Suppressor macrophage treated with lipopolysaccharide for 1 hour (primary cell): ENCODE results near the gene GIGYF2.
"Not testable (repeated sequence)": the region's sequence is repeated elsewhere in the genome, so short reads cannot be mapped to it uniquely, and the experiment has no call there.

Experiments used
- DNase-seq, 3 donors: peaks; one replicate each; pipeline ENCODE4 v3.0.0-alpha.2; 2020 to 2022

Gene GIGYF2

DNA sequence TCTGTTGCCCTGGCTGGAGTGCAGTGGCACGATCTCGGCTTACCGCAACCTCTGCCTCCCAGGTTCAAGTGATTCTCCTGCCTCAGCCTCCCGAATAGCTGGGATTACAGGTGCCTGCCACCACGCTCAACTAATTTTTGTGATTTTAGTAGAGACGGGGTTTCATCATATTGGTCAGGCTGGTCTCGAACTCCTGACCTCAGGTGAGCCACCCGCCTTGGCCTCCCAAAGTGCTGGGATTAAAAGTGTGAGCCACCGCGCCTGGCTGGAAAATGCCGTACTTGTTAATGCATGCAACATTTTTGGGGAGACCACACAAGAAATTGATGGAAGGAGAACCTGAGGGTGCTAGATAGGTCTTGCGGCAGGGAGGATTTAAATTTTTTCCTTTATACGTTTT lies 6.0 kb upstream of the GIGYF2 start:
- not testable (repeated sequence) for DNase-seq

DNA sequence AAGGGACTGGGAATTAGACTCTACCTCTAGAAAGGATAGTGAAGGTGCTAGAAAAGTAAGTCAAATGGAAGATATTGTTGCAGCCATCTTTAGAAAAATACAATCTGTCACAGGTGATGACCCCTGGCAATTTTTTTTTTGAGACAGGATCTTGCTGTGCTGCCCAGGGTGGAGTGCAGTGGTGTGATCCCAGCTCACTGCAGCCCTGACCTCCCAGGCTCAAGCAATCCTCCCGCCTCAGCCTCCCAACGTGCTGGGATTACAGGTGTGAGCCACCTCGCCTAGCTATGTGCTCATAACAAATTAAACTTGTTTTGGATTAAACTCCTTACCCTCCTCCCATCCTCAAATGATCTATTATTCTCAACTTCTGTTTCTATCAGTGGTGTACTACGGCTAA lies 3.8 kb upstream of the GIGYF2 start:
- DNase-seq: no peak

- DNase-seq: no peak
These were observed 497 bp upstream of the GIGYF2 start for GRCh38 chr2:232696609-232697058.

- peak in 1 of 3 donors; percentile 10 for DNase-seq
These were observed 628 bp downstream of the GIGYF2 start for GRCh38 chr2:232697807-232698110.

DNA sequence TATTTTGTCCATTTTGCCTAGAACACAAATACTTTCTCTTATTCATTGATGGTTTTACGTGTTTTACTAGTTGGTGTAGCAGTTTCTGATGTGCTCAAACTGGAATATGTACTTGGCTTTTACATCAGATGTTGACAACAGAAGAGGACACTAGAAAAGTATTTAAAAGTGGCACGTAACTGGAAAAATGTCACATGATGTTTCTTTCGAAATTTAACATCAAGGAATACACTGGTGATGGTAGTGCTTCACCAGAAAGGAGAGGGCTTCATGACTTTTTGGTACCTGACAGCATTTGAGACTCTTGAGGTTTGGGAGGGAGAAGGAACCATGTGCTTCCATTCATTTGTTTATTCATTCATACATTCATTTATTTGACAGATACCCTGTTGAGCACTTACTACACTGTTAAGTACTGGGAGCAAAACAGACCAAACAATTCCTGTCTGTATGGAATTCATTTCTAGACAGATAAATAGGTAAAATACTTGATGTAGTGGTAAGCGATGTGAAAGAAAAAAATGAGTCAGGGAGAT lies 1.5 kb downstream of the GIGYF2 start:
- peak in 2 of 3 donors; percentile 5 to 22 for DNase-seq

- no peak for DNase-seq
These were observed 2.0 kb downstream of the GIGYF2 start for GRCh38 chr2:232699110-232699509.

GRCh38 chr2:232700154-232700553 lies 3.0 kb downstream of the GIGYF2 start:
- no peak for DNase-seq

- DNase-seq: no peak
These were observed 9.9 kb downstream of the GIGYF2 start for GRCh38 chr2:232707076-232707475.

- no peak for DNase-seq
These were observed 16.4 kb downstream of the GIGYF2 start for GRCh38 chr2:232713505-232713904.

GRCh38 chr2:232714969-232715368 lies 17.8 kb downstream of the GIGYF2 start:
- DNase-seq: no peak

GRCh38 chr2:232720056-232720455 lies 22.9 kb downstream of the GIGYF2 start:
- not testable (repeated sequence) for DNase-seq

DNA sequence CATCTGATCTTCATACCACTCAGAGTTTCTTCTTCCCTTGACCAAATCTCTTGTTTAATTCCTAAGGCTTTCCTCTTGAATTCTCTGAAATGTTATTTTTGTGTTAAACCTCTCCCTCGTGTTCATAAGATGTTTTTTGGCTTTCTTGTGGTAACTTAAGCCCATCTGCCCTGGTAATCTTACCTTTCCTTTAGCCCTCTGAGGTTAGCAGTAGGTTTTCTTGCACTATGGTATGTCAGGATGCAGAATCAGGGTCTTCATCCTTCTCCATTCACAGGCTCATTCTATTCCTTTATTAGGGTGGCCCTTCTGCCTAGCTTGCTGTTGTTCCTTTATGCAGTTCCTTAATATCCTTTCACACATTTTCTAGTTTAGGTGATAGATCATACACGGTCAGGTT lies 24.1 kb downstream of the GIGYF2 start:
- no peak for DNase-seq

GRCh38 chr2:232721882-232722281 lies 24.8 kb downstream of the GIGYF2 start:
- DNase-seq: no peak

- no peak for DNase-seq
These were observed 25.9 kb downstream of the GIGYF2 start for GRCh38 chr2:232723027-232723426.

GRCh38 chr2:232728785-232729184 lies 31.7 kb downstream of the GIGYF2 start:
- DNase-seq: peak in 2 of 3 donors; percentile 6 to 37

- no peak for DNase-seq
These were observed 34.3 kb downstream of the GIGYF2 start for GRCh38 chr2:232731470-232731869.

DNA sequence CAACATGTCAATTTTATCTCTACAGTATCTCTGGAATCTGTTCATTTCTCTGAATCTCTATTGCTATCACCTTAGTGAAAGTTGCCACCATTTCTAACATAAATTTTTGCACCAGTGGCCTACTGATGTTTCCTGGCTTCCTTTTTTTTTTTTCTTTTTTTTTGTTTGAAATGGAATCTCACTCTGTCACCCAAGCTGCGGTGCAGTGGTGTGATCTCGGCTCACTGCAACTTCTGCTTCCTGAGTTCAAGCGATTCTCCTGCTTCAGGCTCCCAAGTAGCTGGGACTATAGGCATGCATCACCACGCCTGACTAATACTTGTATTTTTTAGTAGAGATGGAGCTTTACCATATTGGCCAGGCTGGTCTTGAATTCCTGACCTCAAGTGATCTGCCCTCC lies 44.2 kb downstream of the GIGYF2 start:
- peak; percentile 46 to 66 (median 58) for DNase-seq

DNA sequence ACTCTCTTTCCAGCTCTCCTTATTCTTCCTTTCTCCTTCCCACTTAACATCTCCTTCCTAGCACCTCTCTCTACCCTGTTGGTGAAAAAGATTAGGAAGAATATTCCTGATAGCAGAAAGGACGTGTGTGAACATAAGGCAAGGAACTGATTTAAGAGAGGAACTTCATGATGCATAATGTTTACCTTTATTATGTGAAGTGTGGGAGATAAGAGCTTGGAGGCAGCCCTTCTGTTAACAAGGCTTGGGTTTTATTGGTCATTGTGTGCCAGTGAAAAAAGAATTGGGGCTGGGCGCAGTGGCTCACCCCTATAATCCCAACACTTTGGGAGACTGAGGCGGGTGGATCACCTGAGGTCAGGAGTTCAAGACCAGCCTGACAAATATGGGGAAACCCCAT lies 44.8 kb downstream of the GIGYF2 start:
- no peak for DNase-seq

- DNase-seq: no peak
These were observed 47.8 kb downstream of the GIGYF2 start for GRCh38 chr2:232744963-232745362.

DNA sequence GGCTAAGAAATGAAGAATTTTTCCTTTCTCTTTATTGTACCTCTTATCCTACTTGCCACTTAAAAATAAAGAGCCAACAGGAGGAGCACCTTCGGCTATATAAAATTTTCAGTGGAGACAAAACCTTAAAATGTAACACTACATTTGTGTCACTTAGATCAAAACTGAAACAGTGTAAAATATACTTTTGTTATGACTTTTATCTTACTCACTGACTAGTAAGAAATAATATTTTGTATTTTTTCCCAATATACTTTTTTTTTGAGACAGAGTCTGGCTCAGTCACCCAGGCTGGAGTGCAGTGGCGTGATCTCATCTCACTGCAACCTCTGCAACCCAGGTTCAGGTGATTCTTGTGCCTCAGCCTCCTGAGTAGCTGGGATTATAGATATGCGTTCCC lies 50.9 kb downstream of the GIGYF2 start:
- no peak for DNase-seq

DNA sequence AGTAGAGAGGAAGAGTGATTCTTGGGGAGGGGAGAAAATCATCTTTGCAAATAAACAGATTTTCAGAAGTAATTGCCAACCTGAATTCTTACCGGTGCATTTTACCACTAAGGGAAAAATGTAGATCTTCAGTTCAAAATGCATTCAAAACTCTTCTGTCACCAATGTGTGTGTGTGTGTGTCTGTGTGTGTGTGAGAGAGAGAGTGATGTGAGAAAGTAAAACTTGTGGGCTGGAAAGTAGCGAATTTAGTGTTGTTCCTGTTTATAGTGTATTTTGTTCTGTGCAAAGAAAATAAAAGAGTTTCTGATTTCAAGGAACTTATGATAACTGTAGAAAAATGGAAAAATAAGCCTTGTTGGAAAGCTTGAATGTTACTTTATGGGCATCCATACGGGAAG lies 52.2 kb downstream of the GIGYF2 start:
- no peak for DNase-seq

GRCh38 chr2:232750135-232750671 lies 53.1 kb downstream of the GIGYF2 start:
- DNase-seq: no peak

DNA sequence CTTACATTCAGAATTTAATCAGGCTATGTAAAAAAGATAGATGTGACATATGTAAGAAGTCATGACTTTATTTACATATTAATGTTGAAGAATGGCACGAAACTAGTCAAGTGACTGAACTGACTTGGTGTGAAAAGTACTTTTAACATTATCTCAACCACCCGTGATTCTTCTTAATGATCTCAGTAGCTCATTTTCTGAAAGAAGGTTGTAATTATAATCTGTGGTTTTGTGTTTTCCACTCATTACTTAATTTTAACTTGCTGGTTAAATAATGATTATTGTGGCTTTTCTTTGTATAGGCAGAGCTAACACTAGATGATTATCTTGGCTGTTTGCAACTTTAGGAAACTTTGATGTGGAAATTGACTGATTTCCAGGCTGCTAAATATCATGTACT lies 60.8 kb downstream of the GIGYF2 start:
- DNase-seq: no peak

DNA sequence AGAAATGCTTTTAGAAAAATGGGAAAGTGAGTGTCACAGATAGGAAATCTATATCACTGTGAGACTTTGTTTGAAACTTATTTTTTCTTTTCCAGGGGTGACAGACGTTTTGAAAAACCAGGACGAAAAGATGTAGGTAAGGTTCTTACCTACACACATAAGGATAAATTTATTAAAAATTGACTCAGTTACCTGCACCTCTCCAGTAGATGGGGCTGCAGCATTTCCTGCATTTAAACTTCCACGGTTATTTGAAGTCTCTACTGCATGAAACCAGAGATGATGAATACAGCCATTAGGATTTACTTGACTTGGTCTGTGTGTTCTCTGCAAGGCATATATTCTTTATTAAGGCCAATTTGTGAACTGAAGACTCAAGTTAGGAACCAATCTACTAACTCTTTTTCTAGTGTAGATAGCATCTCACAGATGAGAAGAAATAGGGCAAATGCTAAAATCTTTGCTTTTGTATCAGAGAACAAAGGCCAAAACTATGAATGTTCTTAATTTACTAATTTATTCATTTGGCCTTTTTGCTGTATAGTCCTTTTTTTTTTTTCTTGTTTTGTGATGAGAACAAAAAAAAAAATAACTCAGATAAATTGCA lies 64.3 kb downstream of the GIGYF2 start:
- peak in 1 of 3 donors; percentile 25 for DNase-seq

DNA sequence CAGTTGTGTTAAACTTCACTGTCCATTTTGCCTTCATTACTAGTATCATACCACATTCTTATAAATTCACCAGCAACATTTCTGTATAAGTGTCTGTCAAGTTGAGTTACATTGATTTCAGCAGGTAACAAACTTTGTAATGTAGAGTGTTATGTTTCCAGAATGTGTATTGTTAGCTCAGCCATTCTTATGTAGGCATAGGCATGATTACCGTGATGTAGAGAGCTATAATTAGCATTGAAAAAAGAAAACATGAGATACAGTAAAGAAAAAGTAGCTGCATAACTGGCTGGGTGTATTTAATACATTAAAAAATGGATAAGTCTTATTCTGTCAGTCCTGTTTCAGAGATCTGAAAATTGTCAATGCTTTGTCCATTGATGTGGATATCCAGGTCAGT lies 70.7 kb downstream of the GIGYF2 start:
- no peak for DNase-seq
